Peyer's patch (tissue), 4 donors: ENCODE results near the gene GYPA.
A peak's percentile ranks its signal among the peaks of the same experiment; 100 is the strongest.

Experiments used
- CTCF ChIP-seq, 6 experiments: fragments of 450-650 bp in 4 of 6; fragments of 200-600 bp in 2 of 6; sonication (generic) in 1 of 6; IDR thresholded peaks; one replicate each; pipeline ENCODE4 v1.5.1; 2017 to 2019; ENCODE audit warnings: antibody characterized with exemption in 6 of 6, mild to moderate bottlenecking in 3 of 6, moderate library complexity in 1 of 6
- POLR2A ChIP-seq, 2 donors: fragments of 450-650 bp; IDR thresholded peaks; one replicate each; pipeline ENCODE4 v1.5.1; 2017; ENCODE audit warnings: antibody characterized with exemption in 2 of 2, mild to moderate bottlenecking in 2 of 2, moderate library complexity in 2 of 2

GRCh38 chr4:144174401-144175067, 34.0 kb upstream of the GYPA start:
- TF ChIP-seq CTCF (IDR thresholded peaks at IDR 0.05) (peak in 5 of 6 experiments; percentile 6 to 56 (median 46)), POLR2A (IDR thresholded peaks at IDR 0.05) (no peak)
